ENCODE results near the gene TTI1.

Gene TTI1

DNA sequence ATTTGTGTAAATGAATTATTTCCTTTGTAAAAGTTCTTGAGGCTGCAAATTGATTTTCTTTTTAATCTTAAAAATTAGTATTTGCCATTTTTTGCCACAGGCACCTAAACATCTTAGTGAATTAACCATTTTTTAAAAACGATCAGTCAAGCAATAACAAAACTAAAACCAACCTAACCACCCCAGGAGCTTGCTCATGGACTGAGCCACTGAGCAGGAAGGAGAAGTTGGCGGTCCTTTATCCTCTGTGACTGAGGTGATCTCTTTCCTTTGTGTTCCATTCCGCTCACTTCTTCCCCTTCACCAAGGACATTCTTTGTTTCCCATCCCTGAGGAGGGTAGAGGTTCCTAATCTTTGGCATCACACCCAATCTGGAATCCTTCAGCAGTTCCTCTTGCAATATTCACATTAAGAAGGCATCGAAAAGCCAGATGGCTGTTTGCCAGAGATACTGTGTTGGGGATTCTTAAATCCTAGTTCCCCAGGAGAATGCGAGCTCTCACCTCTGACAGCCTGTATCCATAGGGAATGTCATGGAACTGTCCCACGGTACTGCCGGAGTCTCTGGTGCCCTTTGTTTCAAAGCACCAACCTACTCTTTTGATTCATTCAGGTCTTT is 30.8 kb upstream of the TTI1 start:
- H3K4me3 ChIP-seq (ENCODE audit: low read length): no peak overlapping the region
- TF ChIP-seq ZNF274 (IDR thresholded peaks at IDR 0.05; ENCODE audit: low read depth, low read length): no peak

DNA sequence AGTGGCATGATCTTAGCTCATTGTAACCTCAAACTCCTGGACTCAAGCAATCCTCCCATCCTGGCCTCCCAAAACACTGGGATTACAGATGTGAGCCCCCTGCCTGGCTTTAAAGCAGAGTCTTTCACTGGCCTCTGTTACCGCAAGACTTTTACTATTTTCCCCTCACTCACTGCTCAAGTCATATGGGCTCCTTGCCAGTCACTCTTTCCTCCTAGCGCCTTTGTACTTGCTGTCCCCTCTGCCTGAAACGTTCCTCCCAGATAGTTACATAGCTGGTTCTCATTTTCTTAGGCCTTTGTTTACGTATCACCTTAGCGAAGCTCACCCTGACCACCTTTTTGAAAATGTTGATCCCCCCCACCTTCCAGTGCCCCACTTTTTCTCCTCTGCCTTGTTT is 29.6 kb upstream of the TTI1 start:
- no peak overlapping the region for H3K4me3 ChIP-seq (ENCODE audit: low read length)
- no peak for TF ChIP-seq ZNF274 (IDR thresholded peaks at IDR 0.05; ENCODE audit: low read depth, low read length)

DNA sequence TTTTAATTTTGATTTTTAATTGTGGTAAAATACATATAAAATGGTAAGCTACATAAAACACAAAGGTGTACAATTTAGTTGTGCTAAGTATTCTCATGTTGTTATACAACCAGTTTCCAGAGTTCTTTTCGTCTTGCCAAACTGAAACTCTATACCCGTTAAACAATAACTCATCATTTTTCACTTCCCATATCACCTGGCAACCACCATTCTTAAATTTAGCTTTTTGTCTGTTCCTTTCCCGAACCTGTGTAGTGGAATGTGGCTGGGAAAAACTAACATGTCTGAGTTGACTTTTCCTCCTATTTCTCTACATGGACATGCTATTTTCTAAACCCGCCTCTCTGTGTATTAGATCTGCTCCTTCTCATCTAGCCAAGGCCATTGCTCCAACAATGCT is 27.9 kb upstream of the TTI1 start:
- TF ChIP-seq ZNF274 (IDR thresholded peaks at IDR 0.05; ENCODE audit: low read depth, low read length): no peak
- H3K4me3 ChIP-seq (ENCODE audit: low read length): peak overlapping the region; percentile 15; the same call in 1 of the 2 replicates

DNA sequence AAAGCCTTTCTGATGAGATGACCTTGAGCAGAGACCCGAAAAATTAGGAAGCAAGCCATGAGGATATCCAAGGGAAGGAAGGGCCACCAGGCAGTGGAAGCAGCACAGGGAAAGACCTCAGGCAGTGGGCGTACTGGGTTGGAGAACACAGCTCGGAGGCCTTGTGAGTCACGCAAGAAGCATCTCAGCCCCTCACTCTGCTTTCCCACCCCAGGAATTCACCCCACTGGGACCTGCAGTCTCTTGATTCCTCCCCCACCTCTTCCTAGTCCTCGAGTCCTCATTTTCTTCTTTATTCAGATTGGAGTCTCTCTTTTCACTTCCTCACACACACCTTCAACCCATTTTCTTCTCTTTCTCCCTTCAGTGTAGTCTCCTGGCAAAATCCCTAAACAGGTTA is 27.3 kb upstream of the TTI1 start:
- TF ChIP-seq ZNF274 (IDR thresholded peaks at IDR 0.05; ENCODE audit: low read depth, low read length): no peak
- peak overlapping the region; percentile 7; the same call in 1 of the 2 replicates for H3K4me3 ChIP-seq (ENCODE audit: low read length)

DNA sequence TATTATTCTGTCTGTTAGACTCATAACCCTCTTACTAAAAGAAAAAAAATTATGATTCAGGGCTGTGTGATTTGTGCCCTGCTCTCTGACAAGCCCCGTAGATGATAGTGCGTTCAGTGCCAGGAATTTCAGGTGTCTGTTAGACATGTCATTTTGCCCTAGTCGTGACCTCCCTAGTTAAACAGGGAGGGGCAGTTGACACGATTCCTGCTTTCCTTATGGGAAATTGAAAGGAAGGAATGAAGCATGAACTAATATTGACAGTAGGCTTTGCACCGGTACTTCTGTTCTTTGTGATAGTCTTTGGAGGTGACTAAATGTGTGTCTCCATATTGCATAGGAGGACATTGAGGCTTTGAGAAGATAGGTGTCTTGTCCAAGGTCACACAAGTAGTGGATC is 26.6 kb upstream of the TTI1 start:
- TF ChIP-seq ZNF274 (IDR thresholded peaks at IDR 0.05; ENCODE audit: low read depth, low read length): no peak

DNA sequence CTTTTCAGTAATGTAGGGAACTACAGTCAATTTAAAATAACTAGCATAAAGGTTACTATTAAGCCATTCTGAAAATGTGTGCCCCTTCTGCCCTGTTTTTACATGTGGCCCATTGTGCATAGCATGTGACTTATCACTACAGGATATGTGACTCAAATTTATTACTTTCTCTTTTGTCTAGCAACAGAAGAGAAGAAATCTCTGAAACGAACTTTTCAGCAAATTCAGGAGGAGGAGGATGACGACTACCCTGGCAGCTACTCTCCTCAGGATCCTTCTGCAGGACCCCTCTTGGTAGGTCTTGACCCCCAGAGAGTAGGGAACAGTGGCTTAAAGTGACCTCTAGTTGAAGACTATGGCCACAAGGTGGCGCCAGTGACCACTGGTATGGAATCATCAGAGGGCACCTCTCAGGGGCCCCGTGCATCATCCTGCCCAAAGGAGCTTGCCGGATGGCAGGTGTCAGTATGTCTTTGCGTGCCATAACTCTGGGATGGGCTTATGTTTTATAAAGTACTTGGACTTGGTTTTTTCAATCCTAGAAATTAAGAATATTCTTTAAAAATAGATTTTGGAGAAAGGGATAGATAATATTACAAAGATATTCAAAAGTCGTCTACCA is 24.2 kb upstream of the TTI1 start:
- no peak for TF ChIP-seq ZNF274 (IDR thresholded peaks at IDR 0.05; ENCODE audit: low read depth, low read length)
- H3K4me3 ChIP-seq (ENCODE audit: low read length): no peak overlapping the region

More for the DNA sequence above, 26.6 kb upstream of the TTI1 start:
- H3K4me3 ChIP-seq (ENCODE audit: low read length): no peak overlapping the region

DNA sequence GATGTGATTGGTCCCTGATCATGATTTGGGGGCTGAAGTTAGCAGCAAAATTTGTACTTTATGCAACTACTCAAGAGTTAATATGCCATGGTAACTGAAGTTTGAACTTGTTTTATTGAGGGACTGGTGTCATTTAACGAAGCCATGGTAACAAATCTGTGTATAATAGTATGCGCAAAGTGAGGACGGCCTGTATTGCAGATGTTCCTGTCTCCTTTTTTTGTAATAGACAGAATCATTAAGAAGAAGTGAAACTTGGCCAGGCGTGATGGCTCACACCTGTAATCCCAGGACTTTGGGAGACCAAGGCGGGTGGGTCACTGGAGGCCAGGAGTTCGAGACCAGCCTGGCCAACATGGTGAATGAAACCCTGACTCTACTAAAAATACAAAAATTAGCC is 22.6 kb upstream of the TTI1 start:
- TF ChIP-seq ZNF274 (IDR thresholded peaks at IDR 0.05; ENCODE audit: low read depth, low read length): no peak
- H3K4me3 ChIP-seq (ENCODE audit: low read length): no peak overlapping the region

DNA sequence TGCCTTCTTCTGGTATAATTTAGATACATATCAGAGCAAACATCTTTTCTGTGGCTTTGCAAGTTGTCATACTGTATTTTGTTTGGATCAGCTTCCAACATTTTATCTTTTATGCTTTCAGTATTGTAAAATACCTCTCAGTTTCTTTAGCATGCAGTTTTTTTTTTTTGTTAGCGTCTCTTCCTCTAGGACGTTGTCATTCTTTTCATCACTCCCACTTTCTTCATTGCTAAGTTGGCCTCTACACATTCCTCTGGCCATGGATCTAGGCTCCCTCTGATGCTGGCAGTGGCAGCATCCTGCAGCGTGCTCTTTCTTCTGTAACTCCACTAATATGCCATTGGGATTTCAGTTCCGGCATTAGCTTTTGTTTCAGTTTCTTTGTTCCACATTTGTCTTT is 22.0 kb upstream of the TTI1 start:
- TF ChIP-seq ZNF274 (IDR thresholded peaks at IDR 0.05; ENCODE audit: low read depth, low read length): no peak
- no peak overlapping the region for H3K4me3 ChIP-seq (ENCODE audit: low read length)

DNA sequence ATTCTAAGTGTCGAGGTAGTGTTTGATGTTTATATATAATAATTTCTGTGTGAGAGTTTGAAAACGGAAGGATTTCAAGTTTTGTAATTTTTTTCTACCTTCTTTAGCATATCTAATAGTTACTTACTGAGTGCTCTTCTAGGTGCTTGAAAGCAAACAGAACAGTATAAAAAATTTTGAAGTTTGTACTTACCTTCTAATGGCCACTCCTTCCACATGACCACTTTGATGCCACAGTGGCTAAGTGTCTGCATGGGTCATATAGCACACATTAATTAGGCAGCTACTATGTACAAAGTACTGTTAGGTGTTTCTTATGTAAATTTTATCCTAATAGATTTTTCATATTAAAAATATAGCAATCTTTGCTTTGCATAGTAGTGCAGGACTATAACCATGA is 21.4 kb upstream of the TTI1 start:
- no peak for TF ChIP-seq ZNF274 (IDR thresholded peaks at IDR 0.05; ENCODE audit: low read depth, low read length)
- no peak overlapping the region for H3K4me3 ChIP-seq (ENCODE audit: low read length)

DNA sequence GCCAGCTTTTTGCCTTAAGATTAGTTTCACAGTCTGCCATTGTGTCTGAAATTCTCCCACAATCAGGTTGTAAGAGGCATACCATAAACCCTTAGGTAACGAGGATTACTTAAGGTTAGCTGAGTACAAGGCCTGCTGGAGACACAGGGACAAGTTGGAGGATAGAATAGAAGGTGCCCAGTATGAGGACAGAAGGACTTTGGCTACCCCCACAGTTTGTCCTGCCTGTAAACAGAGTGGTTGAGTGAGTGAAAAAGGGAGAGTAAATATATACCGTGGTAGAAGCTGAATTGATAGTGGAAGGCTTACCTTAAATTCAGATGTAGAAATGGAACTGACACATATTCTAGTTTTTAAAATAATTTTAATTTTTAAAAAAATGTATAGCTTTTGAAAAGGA is 19.6 kb upstream of the TTI1 start:
- no peak for TF ChIP-seq ZNF274 (IDR thresholded peaks at IDR 0.05; ENCODE audit: low read depth, low read length)
- no peak overlapping the region for H3K4me3 ChIP-seq (ENCODE audit: low read length)

DNA sequence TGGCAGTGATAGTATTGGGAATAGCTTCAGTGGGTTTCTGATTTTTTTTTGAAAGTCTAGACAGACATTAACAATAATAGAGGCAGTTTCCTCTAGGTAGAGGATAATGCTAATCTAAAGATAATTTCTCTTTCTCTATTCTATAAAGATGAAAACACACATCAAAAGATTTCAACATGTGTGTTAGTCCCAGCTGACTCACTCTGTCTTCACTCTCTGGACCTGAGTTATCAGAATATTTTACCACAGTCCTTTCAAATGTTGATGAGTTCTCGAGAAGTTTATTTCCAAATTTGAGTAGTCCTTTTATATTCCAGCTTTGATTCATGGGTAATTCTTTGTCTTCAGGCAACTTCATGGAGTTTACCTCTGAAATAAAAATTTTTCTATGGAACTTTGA is 17.4 kb upstream of the TTI1 start:
- TF ChIP-seq ZNF274 (IDR thresholded peaks at IDR 0.05; ENCODE audit: low read depth, low read length): no peak
- no peak overlapping the region for H3K4me3 ChIP-seq (ENCODE audit: low read length)

DNA sequence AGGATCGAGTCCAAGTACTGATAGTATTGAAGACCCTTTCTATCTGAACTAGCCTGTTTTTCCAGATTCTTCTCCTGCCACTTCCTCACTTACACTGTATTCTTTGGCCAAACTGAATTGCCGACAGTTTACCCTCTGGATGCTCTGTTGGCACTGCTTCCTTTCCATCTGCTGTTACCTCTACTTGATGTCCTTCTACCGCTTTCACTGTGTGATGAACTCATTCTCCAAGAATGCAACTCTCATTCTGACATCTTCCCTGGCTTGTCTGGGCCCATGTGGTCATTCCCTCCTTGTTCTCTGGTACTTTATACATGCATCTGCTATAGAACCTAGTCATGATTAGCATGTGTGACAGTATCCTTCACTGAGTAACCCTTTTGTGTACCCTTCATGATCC is 16.5 kb upstream of the TTI1 start:
- no peak overlapping the region for H3K4me3 ChIP-seq (ENCODE audit: low read length)
- no peak for TF ChIP-seq ZNF274 (IDR thresholded peaks at IDR 0.05; ENCODE audit: low read depth, low read length)

DNA sequence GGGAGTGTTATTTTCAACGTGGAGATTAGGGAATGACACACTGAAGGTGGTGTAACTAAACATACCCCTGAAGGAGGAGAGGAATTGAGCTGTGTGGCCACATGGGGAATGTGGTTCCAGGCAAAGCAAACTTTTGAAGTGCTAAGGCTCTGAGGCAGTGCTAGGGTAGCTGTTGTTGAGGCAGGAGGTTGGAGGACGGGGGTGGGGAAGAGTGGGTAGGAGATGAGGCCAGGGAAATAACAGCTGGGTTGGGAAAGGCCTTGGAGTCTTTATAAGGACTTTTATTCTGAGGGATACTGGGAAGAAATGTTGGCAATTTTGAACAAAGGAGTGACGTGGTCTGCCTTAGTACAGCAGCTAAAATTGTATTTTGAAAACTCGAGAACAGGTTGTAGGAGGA is 13.3 kb upstream of the TTI1 start:
- H3K4me3 ChIP-seq (ENCODE audit: low read length): no peak overlapping the region
- TF ChIP-seq ZNF274 (IDR thresholded peaks at IDR 0.05; ENCODE audit: low read depth, low read length): no peak

DNA sequence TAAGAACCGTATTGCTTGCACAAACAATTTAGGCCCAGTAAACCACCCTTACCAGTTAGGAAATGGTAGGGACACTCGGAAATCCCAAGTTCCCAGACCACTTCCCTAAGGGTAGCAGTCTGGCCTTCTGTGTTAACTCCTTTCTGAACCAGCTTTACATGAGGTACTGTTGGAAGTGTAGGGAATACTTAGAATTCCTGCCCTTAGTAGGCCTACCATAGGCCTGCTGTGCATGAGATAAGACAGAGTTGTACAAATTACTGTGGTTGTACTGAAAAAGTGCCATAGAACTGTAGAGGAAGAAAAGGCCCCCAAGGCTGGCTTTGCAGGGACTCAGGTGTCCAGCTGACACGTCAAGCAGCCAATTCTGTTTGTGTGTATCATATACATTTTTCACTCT is 11.4 kb upstream of the TTI1 start:
- no peak overlapping the region for H3K4me3 ChIP-seq (ENCODE audit: low read length)
- no peak for TF ChIP-seq ZNF274 (IDR thresholded peaks at IDR 0.05; ENCODE audit: low read depth, low read length)

DNA sequence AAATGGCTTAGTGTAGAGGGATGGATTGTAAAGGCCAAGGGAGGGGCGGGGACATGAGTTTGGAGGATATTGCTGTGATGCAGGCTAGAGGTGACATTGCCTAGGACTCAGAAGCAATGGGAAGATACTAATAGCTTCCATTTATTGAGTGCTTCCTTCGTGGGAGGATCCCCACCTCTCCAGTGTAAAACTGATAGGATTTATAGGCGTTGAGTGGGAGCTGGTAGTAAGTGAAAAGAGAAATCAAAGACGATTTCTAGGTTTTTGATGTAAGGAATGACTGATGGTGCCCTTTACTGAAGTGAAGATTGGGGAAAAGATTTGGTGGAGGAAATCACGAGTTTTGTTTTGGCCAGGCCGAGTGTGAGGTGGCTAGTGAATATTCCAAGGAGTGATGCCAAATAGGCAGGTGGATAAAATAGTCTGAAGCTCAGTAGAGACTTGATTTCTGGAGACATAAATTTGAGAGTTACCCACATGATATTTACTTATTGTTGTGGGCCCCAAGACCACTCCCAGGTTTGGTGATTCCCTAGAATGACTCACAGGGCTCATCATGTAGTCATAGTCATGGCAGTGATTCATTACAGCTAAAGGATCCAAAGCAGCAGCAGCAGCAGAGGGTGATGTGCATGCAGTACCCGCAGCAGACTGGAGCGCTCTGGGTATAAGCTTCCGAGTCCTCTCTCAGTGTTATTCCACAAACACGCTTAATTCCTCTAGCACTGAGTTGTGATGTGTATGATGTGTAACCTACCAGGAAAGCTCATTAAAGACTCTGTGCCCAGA is 10.4 kb upstream of the TTI1 start:
- no peak for TF ChIP-seq ZNF274 (IDR thresholded peaks at IDR 0.05; ENCODE audit: low read depth, low read length)
- no peak overlapping the region for H3K4me3 ChIP-seq (ENCODE audit: low read length)
